ENCODE results near the gene KCTD21. TPM values are rescaled to one million over a fixed set of nuclear protein-coding genes. Genes with fewer than 3 reads are reported as not detected.
A peak's percentile ranks its signal among the peaks of the same experiment; 100 is the strongest.

The KCTD21 gene
- total RNA-seq, 2 donors from 2014 or later = 3.6 to 9.4 TPM

DNA sequence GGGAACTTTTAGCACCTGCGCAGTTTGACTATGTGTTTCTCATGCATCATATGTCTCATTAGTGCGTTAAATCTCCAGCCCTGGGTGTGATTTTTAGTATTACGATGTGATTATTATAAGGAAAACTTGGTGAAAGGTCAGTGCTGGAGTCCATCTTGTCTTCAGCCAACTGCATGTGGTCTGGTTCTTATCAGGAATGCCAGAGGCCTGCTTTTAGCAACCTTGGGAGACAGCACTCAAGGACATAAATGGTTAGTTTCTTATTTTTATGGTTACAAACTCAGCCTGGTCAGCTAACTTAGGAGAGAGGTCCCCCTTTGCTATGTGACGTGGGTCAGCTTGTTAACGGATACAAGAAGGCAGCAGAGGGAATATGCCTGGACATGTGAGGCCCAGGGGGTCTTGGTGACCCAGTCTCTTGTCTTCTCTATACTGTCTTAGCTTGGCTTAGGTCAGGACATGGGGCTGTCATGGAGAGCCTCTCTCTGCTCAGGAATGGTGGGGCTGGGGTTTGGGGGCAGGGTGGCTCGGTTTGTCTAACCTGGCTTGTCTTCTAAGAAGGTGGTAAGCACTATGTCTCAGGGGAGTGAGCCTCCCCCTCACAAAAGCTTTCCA, 21.5 kb downstream of the KCTD21 start:
- no peak for DNase-seq (ENCODE audit: low spot score)
- Mint-ChIP-seq H3K27me3 (no peaks in the 10 kb centered on the region), H3K4me3 (no peak overlapping the region), H3K4me1 (ENCODE audit: low read depth in 2 of 2) (no peaks in the 10 kb centered on the region), H3K27ac (no peak overlapping the region), H3K9me3 (no peaks in the 10 kb centered on the region), H3K36me3 (no peaks in the 10 kb centered on the region)
- ATAC-seq = peak in 1 of 2 donors; percentile 20

- H3K27ac Mint-ChIP-seq = no peak overlapping the region
- no peaks in the 10 kb centered on the region for H3K9me3 Mint-ChIP-seq
- no peak for ATAC-seq
Measured at GRCh38 chr11:78164471-78164870, 24.0 kb downstream of the KCTD21 start.

DNA sequence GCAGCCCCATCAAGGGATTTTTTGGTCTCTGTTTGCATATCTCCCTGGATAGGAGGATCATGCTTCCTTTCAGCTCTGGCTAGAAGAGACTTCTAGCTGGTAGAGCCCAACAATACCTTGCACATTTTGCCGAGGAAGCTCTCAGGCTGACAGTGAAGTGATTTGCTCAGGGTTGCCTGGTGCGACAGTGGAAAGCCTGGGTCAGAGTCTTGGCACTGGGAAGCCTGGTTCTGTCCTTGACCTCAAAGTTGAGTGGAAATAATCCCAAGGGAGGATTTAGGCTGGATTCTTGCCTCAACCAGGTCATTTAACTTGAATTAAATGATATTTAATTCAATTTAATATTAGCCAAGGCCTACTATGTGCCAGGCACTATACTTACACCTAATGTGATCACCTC, 24.6 kb downstream of the KCTD21 start:
- Mint-ChIP-seq H3K4me1 (ENCODE audit: low read depth in 2 of 2) (no peaks in the 10 kb centered on the region), H3K9me3 (no peaks in the 10 kb centered on the region), H3K36me3 (no peaks in the 10 kb centered on the region), H3K27ac (no peak overlapping the region), H3K4me3 (no peak overlapping the region), H3K27me3 (no peaks in the 10 kb centered on the region)
- DNase-seq (ENCODE audit: low spot score) (no peak), ATAC-seq (no peak)

More at GRCh38 chr11:78164471-78164870, 24.0 kb downstream of the KCTD21 start:
- DNase-seq (ENCODE audit: low spot score) = no peak
- no peaks in the 10 kb centered on the region for H3K4me1 Mint-ChIP-seq (ENCODE audit: low read depth in 2 of 2)
- no peak overlapping the region for H3K4me3 Mint-ChIP-seq
- no peaks in the 10 kb centered on the region for H3K27me3 Mint-ChIP-seq
- H3K36me3 Mint-ChIP-seq = no peaks in the 10 kb centered on the region

DNA sequence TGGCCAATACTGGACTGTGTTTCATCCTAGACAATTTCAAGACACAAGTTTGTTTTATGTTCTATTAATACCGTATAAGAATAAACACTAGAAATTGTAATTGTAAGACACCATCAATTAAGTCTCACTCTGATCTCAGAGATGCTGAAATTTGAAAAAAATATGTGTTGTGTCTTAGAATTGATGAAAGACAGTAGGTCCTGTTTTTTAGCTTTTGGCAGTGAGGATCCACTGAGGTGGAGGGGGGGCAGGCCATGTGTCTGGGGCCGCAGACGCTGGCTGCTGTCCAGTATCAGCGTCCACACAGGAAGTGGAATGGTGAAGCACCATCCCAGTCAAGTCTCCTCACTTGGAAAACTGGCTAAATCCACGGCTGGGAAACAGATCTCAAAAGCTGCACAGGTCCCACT, 26.5 kb downstream of the KCTD21 start:
- H3K9me3 Mint-ChIP-seq = no peaks in the 10 kb centered on the region
- no peak for DNase-seq (ENCODE audit: low spot score)

DNA sequence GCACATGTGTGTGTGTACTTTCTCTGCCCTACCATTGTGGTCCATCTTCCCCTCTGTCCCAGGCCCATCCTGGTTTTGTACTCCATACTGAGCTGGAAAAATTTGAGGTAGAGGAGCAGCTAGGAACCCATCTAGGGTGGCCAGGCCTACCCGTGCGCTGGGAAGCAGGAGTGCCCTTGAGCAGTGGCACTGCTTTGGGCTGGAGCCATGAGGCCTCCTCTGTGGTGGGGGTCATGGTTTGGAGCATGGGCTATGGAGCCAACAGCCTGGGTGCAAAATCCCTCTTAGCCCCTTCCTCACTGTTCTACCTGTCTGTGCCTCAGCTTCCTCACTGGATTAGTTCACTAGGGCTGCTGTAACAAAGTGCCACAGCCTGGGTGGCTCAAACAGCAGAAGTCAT, 27.1 kb downstream of the KCTD21 start:
- no peak for DNase-seq (ENCODE audit: low spot score)
- Mint-ChIP-seq H3K27ac (no peak overlapping the region), H3K27me3 (no peaks in the 10 kb centered on the region)

More for the DNA sequence above, 26.5 kb downstream of the KCTD21 start:
- no peak for ATAC-seq
- Mint-ChIP-seq H3K4me3 (no peak overlapping the region), H3K36me3 (no peaks in the 10 kb centered on the region), H3K4me1 (ENCODE audit: low read depth in 2 of 2) (no peaks in the 10 kb centered on the region), H3K27ac (no peak overlapping the region), H3K27me3 (no peaks in the 10 kb centered on the region)

DNA sequence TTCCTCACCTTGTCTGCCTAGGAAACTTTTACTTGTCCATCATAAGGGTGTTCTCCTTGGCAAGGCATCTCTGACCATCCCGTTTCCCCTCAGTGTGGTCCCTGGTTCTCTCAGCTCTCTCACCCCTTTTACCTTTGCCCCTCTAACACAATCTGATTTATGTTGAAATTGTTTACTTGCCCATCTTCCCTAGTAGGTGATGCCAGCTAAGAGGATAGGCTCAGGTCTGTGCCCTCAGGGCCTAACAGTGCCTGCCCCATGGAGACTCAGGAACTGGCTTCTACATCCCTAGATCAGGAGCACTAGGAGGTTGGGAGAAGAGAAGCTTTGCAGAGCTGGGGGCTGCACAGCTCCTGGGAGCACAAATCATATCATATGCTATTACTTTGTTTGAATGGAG, 27.9 kb downstream of the KCTD21 start:
- H3K4me1 Mint-ChIP-seq (ENCODE audit: low read depth in 2 of 2) = no peaks in the 10 kb centered on the region
- H3K4me3 Mint-ChIP-seq = no peak overlapping the region
- H3K27me3 Mint-ChIP-seq = no peaks in the 10 kb centered on the region
- DNase-seq (ENCODE audit: low spot score) = no peak
- H3K9me3 Mint-ChIP-seq = no peaks in the 10 kb centered on the region
- no peak for ATAC-seq
- H3K27ac Mint-ChIP-seq = no peak overlapping the region
- no peaks in the 10 kb centered on the region for H3K36me3 Mint-ChIP-seq

More for the DNA sequence above, 27.1 kb downstream of the KCTD21 start:
- Mint-ChIP-seq H3K4me3 (no peak overlapping the region), H3K4me1 (ENCODE audit: low read depth in 2 of 2) (no peaks in the 10 kb centered on the region), H3K9me3 (no peaks in the 10 kb centered on the region), H3K36me3 (no peaks in the 10 kb centered on the region)
- peak in 1 of 2 donors; percentile 17 for ATAC-seq

DNA sequence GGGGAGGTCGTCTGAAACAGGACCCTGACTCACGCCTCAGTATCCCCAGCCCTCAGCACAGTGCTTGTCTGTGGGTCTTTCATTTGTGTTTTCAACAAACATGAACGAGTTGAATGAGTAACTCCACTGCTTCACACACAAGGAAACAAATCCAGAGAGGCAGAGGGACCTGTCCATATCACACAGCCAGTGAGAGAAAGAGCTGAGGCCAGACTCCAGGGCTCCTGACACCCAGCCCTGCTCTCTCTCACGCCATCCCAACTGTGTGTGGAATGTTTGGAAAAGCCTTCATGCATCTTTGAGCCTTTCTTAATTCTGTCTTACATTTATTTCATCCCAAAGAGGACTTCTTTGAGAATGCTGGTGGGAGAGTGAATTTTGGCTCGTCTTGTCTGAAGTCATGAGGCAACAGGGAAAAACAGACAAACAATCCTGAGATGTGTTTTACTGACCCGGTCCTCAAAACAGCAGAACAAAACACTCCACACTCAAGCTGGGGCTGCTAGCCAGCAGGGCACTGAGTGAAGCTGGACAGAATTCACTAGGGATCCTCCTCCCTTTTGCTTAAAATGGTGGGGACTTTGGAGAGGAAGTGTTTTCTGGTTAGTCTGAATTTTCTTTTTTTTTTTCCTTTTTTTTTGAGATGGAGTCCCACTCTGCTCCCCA, 29.3 kb downstream of the KCTD21 start:
- Mint-ChIP-seq H3K36me3 (no peaks in the 10 kb centered on the region), H3K4me3 (no peak overlapping the region), H3K27me3 (no peaks in the 10 kb centered on the region), H3K9me3 (no peaks in the 10 kb centered on the region), H3K27ac (no peak overlapping the region), H3K4me1 (ENCODE audit: low read depth in 2 of 2) (no peaks in the 10 kb centered on the region)
- ATAC-seq (no peak), DNase-seq (ENCODE audit: low spot score) (no peak)

- Mint-ChIP-seq H3K36me3 (no peaks in the 10 kb centered on the region), H3K27ac (no peak overlapping the region), H3K9me3 (no peaks in the 10 kb centered on the region), H3K4me1 (ENCODE audit: low read depth in 2 of 2) (no peaks in the 10 kb centered on the region), H3K4me3 (no peak overlapping the region), H3K27me3 (no peaks in the 10 kb centered on the region)
- ATAC-seq (no peak), DNase-seq (ENCODE audit: low spot score) (no peak)
Measured at GRCh38 chr11:78156127-78156844, 32.1 kb downstream of the KCTD21 start.

- DNase-seq (ENCODE audit: low spot score) (no peak), ATAC-seq (no peak)
- Mint-ChIP-seq H3K27me3 (no peaks in the 10 kb centered on the region), H3K4me3 (no peak overlapping the region), H3K4me1 (ENCODE audit: low read depth in 2 of 2) (no peaks in the 10 kb centered on the region), H3K9me3 (no peaks in the 10 kb centered on the region), H3K36me3 (no peaks in the 10 kb centered on the region), H3K27ac (no peak overlapping the region)
Measured at GRCh38 chr11:78151804-78152203, 36.6 kb downstream of the KCTD21 start.

DNA sequence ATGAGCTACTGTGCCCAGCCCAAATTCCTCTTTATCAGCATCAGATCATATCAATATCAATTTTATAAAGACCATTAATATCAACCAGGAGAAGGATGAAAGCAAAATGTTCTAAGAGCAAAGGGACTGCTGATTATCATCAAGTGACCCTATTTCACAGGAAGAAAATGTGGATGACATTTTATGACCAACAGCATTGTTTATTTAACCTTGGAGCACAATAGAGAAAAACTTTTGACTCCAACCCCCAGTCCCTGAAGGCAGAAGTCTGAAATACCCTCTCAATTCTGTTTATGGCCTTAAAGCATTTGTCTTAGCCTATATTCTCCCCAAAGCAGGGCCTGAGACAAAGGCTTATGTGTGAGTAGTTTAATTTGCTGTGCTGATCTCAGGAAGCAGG, 37.7 kb downstream of the KCTD21 start:
- no peaks in the 10 kb centered on the region for H3K9me3 Mint-ChIP-seq
- no peaks in the 10 kb centered on the region for H3K36me3 Mint-ChIP-seq
- ATAC-seq (no peak), DNase-seq (ENCODE audit: low spot score) (no peak)
- no peak overlapping the region for H3K4me3 Mint-ChIP-seq
- H3K27me3 Mint-ChIP-seq = no peaks in the 10 kb centered on the region
- no peak overlapping the region for H3K27ac Mint-ChIP-seq
- no peaks in the 10 kb centered on the region for H3K4me1 Mint-ChIP-seq (ENCODE audit: low read depth in 2 of 2)

GRCh38 chr11:78150346-78150745, 38.1 kb downstream of the KCTD21 start:
- no peaks in the 10 kb centered on the region for H3K27me3 Mint-ChIP-seq
- H3K36me3 Mint-ChIP-seq = no peaks in the 10 kb centered on the region
- H3K9me3 Mint-ChIP-seq = no peaks in the 10 kb centered on the region
- no peak for ATAC-seq
- H3K4me3 Mint-ChIP-seq = no peak overlapping the region
- no peak overlapping the region for H3K27ac Mint-ChIP-seq
- no peak for DNase-seq (ENCODE audit: low spot score)
- H3K4me1 Mint-ChIP-seq (ENCODE audit: low read depth in 2 of 2) = no peaks in the 10 kb centered on the region

- ATAC-seq = no peak
- Mint-ChIP-seq H3K4me3 (no peak overlapping the region), H3K36me3 (no peaks in the 10 kb centered on the region), H3K27me3 (no peaks in the 10 kb centered on the region), H3K27ac (no peak overlapping the region), H3K4me1 (ENCODE audit: low read depth in 2 of 2) (no peaks in the 10 kb centered on the region), H3K9me3 (no peaks in the 10 kb centered on the region)
- DNase-seq (ENCODE audit: low spot score) = no peak
Measured at GRCh38 chr11:78149646-78150045, 38.8 kb downstream of the KCTD21 start.

GRCh38 chr11:78147807-78148206, 40.6 kb downstream of the KCTD21 start:
- Mint-ChIP-seq H3K36me3 (peaks cover 5% of the 10 kb centered on the region), H3K27ac (no peak overlapping the region), H3K4me1 (ENCODE audit: low read depth in 2 of 2) (peaks cover 0 to 5% of the 10 kb centered on the region in 2 donors)

GRCh38 chr11:78145511-78146025, 42.9 kb downstream of the KCTD21 start:
- H3K4me3 Mint-ChIP-seq = no peak overlapping the region
- no peak overlapping the region for H3K27ac Mint-ChIP-seq
- no peaks in the 10 kb centered on the region for H3K27me3 Mint-ChIP-seq
- H3K9me3 Mint-ChIP-seq = no peaks in the 10 kb centered on the region
- peaks cover 5% of the 10 kb centered on the region for H3K36me3 Mint-ChIP-seq
- DNase-seq (ENCODE audit: low spot score) (no peak), ATAC-seq (no peak)
- H3K4me1 Mint-ChIP-seq (ENCODE audit: low read depth in 2 of 2) = peaks cover 4 to 15% of the 10 kb centered on the region in 2 donors

More at GRCh38 chr11:78147807-78148206, 40.6 kb downstream of the KCTD21 start:
- Mint-ChIP-seq H3K9me3 (no peaks in the 10 kb centered on the region), H3K27me3 (no peaks in the 10 kb centered on the region), H3K4me3 (no peak overlapping the region)
- DNase-seq (ENCODE audit: low spot score) (no peak), ATAC-seq (no peak)
